Measurements from ENCODE around the gene BCL11A. TPM values are rescaled to one million over a fixed set of nuclear protein-coding genes. Genes with fewer than 3 reads are reported as not detected.

The BCL11A gene
- total and polyA plus RNA-seq, 2 of the 13 experiments (the other 11 are each of a cell fraction or from before 2014, with no cell fraction given) = not detected

DNA sequence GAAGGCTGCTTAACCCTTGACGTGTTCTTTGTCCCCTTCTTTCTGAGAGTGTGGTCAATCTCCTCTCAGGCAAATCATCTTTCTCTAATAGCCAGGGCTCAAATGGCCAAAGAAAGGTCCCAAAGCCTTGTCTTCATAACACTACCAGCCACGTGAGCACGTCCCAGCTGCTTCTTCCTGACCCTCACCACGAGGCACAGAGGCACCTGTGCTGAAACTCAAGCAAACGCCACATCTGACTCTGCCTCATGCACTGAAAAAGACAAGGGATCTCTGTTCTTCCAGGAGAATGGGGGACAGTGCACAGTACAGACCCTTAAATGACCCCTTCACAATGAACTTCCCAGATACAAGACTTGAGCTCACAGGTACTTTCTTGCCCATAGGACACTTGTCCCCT, 31.8 kb downstream of the BCL11A start:
- ChIA-PET CTCF (ENCODE audit: low intra/inter-chr PET ratio, low total read pairs) (no interaction called here), POLR2A (no interaction called here)
- H4K20me1 ChIP-seq (ENCODE audit: insufficient read depth, low read length) = no peaks in the 10 kb centered on the region
- no peaks in the 10 kb centered on the region for H3K4me1 ChIP-seq (ENCODE audit: insufficient read depth, low read length)
- H3K27me3 ChIP-seq (ENCODE audit: control insufficient read depth in 1 of 2, insufficient read depth in 2 of 2, low read length in 2 of 2) = peaks cover 0 to 12% of the 10 kb centered on the region in 2 experiments; a peak in 2 of 5 replicates
- H3K4me2 ChIP-seq (ENCODE audit: low read depth, low read length) = no peak overlapping the region
- DNase-seq (ENCODE audit: low spot score) (no peak), ATAC-seq (no peak; the same call in 2 of the 3 replicates), FAIRE-seq (no peak)
- no peak overlapping the region for H3K27ac ChIP-seq (ENCODE audit: extremely low read length, insufficient read depth, low read length)
- TF ChIP-seq CENPX (CRISPR knock-in tag; IDR thresholded peaks at IDR 0.05) (no peak), HOXA7 (CRISPR knock-in tag; IDR thresholded peaks at IDR 0.05) (no peak), MNT (IDR thresholded peaks at IDR 0.05) (0 out of 2 replicates have a peak, but pooled peaks have one; percentile 14), ZBTB7B (CRISPR knock-in tag; IDR thresholded peaks at IDR 0.05) (no peak)
- intact Hi-C loops (cut with micrococcal nuclease; ENCODE audit: unreplicated experiment) (no loop called here), in situ Hi-C loops (cut with HindIII; ENCODE audit: extremely low pct_ligation_motif_present, low pct_unique_long_range_greater_than_20kb) (no loop called here)
- no peaks in the 10 kb centered on the region for H3K79me2 ChIP-seq (ENCODE audit: insufficient read depth, low read length)
- H3K9me3 ChIP-seq (ENCODE audit: low read length) = no peaks in the 10 kb centered on the region
- no peak overlapping the region for H2AFZ ChIP-seq (ENCODE audit: low read length)
- 9% methylated on average over 5 of the region's 5 CpGs for WGBS (ENCODE audit: low lambda C conversion rate)
- BruUV-seq (replicated peaks) = no TSS peak
- H3K4me3 ChIP-seq (replicated peaks in 1 of 3; ENCODE audit: insufficient read depth in 1 of 3, low read depth in 2 of 3, low read length in 3 of 3) = no peak overlapping the region
- no peaks in the 10 kb centered on the region for H3K36me3 ChIP-seq (replicated peaks in 1 of 2; ENCODE audit: control insufficient read depth in 1 of 2, insufficient read depth in 2 of 2, low read length in 2 of 2)
- H3K9ac ChIP-seq (ENCODE audit: insufficient read depth, low read depth, low read length) = no peak overlapping the region

DNA sequence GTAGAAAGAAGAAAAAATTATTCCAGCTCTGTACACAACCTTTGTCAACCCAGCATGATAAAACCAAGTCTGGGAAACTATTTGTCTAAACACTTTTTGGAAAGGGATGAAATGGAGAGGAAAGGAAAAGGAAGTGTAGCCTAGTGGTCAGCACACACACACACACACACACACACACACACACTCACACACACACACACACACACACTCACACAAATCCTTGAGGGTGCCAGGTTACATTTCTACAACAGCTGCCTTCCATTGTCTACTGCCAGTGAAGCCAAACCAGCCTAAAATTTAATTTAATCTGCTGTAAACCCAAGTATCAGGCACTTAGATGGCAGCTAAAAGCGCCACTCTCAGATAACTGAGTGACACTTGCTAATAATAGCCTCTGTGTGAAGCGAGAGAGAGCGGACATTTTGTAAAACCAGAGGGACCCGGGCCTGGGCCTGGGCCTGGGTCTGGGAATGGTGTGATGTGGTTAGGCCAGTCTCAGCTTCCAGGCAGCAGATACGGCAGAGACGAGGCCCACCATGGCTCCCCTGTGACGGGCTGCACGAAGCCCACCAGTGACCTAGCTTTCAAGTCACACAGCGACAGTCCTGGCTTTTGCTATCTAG, 32.4 kb downstream of the BCL11A start:
- no peak overlapping the region for H2AFZ ChIP-seq (ENCODE audit: low read length)
- BruUV-seq (replicated peaks) = no TSS peak
- ATAC-seq (no peak), DNase-seq (ENCODE audit: low spot score) (no peak), FAIRE-seq (no peak)
- CTCF ChIA-PET (ENCODE audit: low intra/inter-chr PET ratio, low total read pairs) = no interaction called here
- H4K20me1 ChIP-seq (ENCODE audit: insufficient read depth, low read length) = no peaks in the 10 kb centered on the region
- H3K27ac ChIP-seq (ENCODE audit: extremely low read length, insufficient read depth, low read length) = no peak overlapping the region
- H3K27me3 ChIP-seq (ENCODE audit: control insufficient read depth in 1 of 2, insufficient read depth in 2 of 2, low read length in 2 of 2) = peaks cover 0 to 12% of the 10 kb centered on the region in 2 experiments; a peak in 2 of 5 replicates
- no peaks in the 10 kb centered on the region for H3K9me3 ChIP-seq (ENCODE audit: low read length)
- in situ Hi-C loops (cut with HindIII; ENCODE audit: extremely low pct_ligation_motif_present, low pct_unique_long_range_greater_than_20kb) = no loop called here
- H3K79me2 ChIP-seq (ENCODE audit: insufficient read depth, low read length) = no peaks in the 10 kb centered on the region
- intact Hi-C loops (cut with micrococcal nuclease; ENCODE audit: unreplicated experiment) = no loop called here
- H3K4me3 ChIP-seq (replicated peaks in 1 of 3; ENCODE audit: insufficient read depth in 1 of 3, low read depth in 2 of 3, low read length in 3 of 3) = no peak overlapping the region
- H3K36me3 ChIP-seq (replicated peaks in 1 of 2; ENCODE audit: control insufficient read depth in 1 of 2, insufficient read depth in 2 of 2, low read length in 2 of 2) = no peaks in the 10 kb centered on the region
- no peaks in the 10 kb centered on the region for H3K4me1 ChIP-seq (ENCODE audit: insufficient read depth, low read length)
- POLR2A ChIA-PET = no interaction called here
- 52% methylated on average over 6 of the region's 9 CpGs for WGBS (ENCODE audit: low lambda C conversion rate)
- no peak overlapping the region for H3K4me2 ChIP-seq (ENCODE audit: low read depth, low read length)
- H3K9ac ChIP-seq (ENCODE audit: insufficient read depth, low read depth, low read length) = no peak overlapping the region
- TF ChIP-seq NR1H2 (CRISPR knock-in tag; IDR thresholded peaks at IDR 0.05; ENCODE audit: borderline replicate concordance, low read depth) = no peak
- no peak for TF ChIP-seq ZNF263 (CRISPR knock-in tag; IDR thresholded peaks at IDR 0.05)
- no peak for TF ChIP-seq ZNF691 (CRISPR knock-in tag; IDR thresholded peaks at IDR 0.05; ENCODE audit: borderline replicate concordance, low read depth)
- no peak for TF ChIP-seq SRSF1 (optimal IDR thresholded peaks at IDR 0.05; ENCODE audit: low read depth, low read length)
- TF ChIP-seq, protein P1, sequence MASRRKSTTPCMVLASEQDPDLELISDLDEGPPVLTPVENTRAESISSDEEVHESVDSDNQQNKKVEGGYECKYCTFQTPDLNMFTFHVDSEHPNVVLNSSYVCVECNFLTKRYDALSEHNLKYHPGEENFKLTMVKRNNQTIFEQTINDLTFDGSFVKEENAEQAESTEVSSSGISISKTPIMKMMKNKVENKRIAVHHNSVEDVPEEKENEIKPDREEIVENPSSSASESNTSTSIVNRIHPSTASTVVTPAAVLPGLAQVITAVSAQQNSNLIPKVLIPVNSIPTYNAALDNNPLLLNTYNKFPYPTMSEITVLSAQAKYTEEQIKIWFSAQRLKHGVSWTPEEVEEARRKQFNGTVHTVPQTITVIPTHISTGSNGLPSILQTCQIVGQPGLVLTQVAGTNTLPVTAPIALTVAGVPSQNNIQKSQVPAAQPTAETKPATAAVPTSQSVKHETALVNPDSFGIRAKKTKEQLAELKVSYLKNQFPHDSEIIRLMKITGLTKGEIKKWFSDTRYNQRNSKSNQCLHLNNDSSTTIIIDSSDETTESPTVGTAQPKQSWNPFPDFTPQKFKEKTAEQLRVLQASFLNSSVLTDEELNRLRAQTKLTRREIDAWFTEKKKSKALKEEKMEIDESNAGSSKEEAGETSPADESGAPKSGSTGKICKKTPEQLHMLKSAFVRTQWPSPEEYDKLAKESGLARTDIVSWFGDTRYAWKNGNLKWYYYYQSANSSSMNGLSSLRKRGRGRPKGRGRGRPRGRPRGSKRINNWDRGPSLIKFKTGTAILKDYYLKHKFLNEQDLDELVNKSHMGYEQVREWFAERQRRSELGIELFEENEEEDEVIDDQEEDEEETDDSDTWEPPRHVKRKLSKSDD (CRISPR knock-in tag; IDR thresholded peaks at IDR 0.05; ENCODE audit: low read depth) = no peak
- TF ChIP-seq, protein P2, sequence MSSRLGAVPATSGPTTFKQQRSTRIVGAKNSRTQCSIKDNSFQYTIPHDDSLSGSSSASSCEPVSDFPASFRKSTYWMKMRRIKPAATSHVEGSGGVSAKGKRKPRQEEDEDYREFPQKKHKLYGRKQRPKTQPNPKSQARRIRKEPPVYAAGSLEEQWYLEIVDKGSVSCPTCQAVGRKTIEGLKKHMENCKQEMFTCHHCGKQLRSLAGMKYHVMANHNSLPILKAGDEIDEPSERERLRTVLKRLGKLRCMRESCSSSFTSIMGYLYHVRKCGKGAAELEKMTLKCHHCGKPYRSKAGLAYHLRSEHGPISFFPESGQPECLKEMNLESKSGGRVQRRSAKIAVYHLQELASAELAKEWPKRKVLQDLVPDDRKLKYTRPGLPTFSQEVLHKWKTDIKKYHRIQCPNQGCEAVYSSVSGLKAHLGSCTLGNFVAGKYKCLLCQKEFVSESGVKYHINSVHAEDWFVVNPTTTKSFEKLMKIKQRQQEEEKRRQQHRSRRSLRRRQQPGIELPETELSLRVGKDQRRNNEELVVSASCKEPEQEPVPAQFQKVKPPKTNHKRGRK (CRISPR knock-in tag; IDR thresholded peaks at IDR 0.05) = no peak
- TF ChIP-seq NCOA1 (CRISPR knock-in tag; IDR thresholded peaks at IDR 0.05) = no peak

All from HepG2 (cell line).